Activated B cell treated with CpG ODN at 0.5 μM for 24 hours (primary cell): ENCODE data around the gene SETD1A. TPM values are rescaled to one million over a fixed set of nuclear protein-coding genes. Genes with fewer than 3 reads are reported as not detected.

Experiments
- ATAC-seq: fragments of 200-7000 bp; cut with Tn5 transposase; one replicate; pipeline ENCODE4 v1.10.0; 2021; ENCODE audit warnings: low read depth, mild to moderate bottlenecking, moderate library complexity
- CTCF ChIA-PET: fragments of 350-600 bp; sonication (Branson Sonifier 250); formaldehyde crosslinking; loops from one replicate; lab custom pipeline; 2021; ENCODE audit warnings: antibody characterized with exemption; lab: Charles Lee
- POLR2A ChIA-PET: fragments of 350-600 bp; sonication (Branson Sonifier 250); formaldehyde crosslinking; loops from one replicate; lab custom pipeline; 2021; ENCODE audit warnings: antibody characterized with exemption; lab: Charles Lee
- DNase-seq: peaks from one replicate; pipeline ENCODE4 v3.0.0; 2022
- H3K27ac Mint-ChIP-seq: one replicate; pipeline ENCODE4 v1.8.0; 2020; ENCODE audit warnings: mixed read lengths
- H3K27me3 Mint-ChIP-seq: one replicate; pipeline ENCODE4 v1.8.0; 2021; ENCODE audit warnings: mixed read lengths
- H3K36me3 Mint-ChIP-seq: one replicate; pipeline ENCODE4 v1.8.0; 2021; ENCODE audit warnings: low read depth, mixed read lengths
- H3K4me1 Mint-ChIP-seq: one replicate; pipeline ENCODE4 v1.8.0; 2021; ENCODE audit warnings: mixed read lengths
- H3K4me3 Mint-ChIP-seq: one replicate; pipeline ENCODE4 v1.8.0; 2020; ENCODE audit warnings: mild to moderate bottlenecking, mixed read lengths
- H3K9me3 Mint-ChIP-seq: one replicate; pipeline ENCODE4 v1.8.0; 2020; ENCODE audit warnings: mixed read lengths
- intact Hi-C: fragments of 100-400 bp; cut with micrococcal nuclease; formaldehyde crosslinking; loops from one replicate; pipeline ENCODE4 v1.15.1; 2024
- total RNA-seq: library from RNA; stranded (reverse); gene quantifications from 2 replicates; pipeline ENCODE4 v1.2.3, GENCODE V29; 2022
- TF ChIP-seq, protein P1 (sequence below): fragments of 200-600 bp; IDR thresholded peaks from one replicate; pipeline ENCODE4 v1.8.0; 2022; ENCODE audit warnings: antibody characterized with exemption, mild to moderate bottlenecking

Gene SETD1A
- total RNA-seq, 1 donor from 2014 or later, result 32.8 TPM

- CTCF ChIA-PET, result no interaction called here
- Mint-ChIP-seq H3K27ac (no peak overlapping the region), H3K4me1 (peaks cover 12% of the 10 kb centered on the region), H3K27me3 (no peaks in the 10 kb centered on the region), H3K36me3 (no peaks in the 10 kb centered on the region), H3K9me3 (no peaks in the 10 kb centered on the region), H3K4me3 (no peak overlapping the region)
- POLR2A ChIA-PET, result no interaction called here
- intact Hi-C loops, result no loop called here
- DNase-seq, result no peak
- TF ChIP-seq, protein P1, sequence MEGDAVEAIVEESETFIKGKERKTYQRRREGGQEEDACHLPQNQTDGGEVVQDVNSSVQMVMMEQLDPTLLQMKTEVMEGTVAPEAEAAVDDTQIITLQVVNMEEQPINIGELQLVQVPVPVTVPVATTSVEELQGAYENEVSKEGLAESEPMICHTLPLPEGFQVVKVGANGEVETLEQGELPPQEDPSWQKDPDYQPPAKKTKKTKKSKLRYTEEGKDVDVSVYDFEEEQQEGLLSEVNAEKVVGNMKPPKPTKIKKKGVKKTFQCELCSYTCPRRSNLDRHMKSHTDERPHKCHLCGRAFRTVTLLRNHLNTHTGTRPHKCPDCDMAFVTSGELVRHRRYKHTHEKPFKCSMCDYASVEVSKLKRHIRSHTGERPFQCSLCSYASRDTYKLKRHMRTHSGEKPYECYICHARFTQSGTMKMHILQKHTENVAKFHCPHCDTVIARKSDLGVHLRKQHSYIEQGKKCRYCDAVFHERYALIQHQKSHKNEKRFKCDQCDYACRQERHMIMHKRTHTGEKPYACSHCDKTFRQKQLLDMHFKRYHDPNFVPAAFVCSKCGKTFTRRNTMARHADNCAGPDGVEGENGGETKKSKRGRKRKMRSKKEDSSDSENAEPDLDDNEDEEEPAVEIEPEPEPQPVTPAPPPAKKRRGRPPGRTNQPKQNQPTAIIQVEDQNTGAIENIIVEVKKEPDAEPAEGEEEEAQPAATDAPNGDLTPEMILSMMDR, result no peak
- no peak for ATAC-seq
These were observed 34.8 kb downstream of the SETD1A start for GRCh38 chr16:30992276-30992780.

DNA sequence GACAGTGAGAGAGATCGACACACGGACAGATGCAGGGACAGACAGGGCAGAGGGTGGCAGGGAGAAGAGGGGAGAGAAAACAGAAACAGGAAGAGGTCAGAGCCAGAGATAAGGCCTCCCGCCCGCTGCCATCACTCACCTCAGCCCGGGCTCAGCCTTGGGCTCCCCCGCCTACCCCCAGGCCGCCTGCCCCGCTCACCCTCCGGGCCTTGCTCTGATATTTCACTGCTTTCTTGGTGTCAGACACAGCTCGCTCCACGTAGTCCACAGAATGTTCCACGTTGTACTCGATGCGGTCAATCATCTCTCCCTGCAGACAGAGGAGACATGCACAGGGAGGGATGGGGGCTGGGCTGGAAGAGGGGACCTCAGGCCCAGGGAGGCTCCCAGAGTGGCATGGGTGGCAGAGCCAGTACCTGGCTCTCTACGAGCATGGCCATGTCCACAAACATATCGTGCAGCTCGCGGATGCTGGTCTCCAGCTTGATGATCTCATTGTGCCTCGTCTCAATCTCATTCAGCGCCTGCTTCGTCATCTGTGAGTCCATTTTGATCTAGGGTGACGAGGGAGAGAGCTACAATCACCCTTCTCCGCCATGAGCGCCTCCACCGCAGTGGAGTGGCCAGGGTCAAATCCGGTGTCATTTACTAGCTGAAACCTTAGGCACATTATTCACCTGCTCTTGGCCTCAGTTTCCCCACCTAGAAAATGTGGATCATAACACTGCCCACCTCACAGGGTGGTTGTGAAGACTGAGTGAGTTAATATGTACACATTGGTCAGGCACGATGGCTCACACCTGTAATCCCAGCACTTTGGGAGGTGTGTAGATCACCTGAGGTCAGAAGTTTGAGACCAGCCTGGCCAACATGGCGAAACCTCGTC lies 35.6 kb downstream of the SETD1A start:
- Mint-ChIP-seq H3K27me3 (no peaks in the 10 kb centered on the region), H3K4me3 (no peak overlapping the region), H3K9me3 (no peaks in the 10 kb centered on the region), H3K27ac (no peak overlapping the region), H3K36me3 (no peaks in the 10 kb centered on the region), H3K4me1 (peaks cover 12% of the 10 kb centered on the region)
- ChIA-PET CTCF (interaction anchor here (0.5 to 4.8 kb wide), 2 partner anchors 9 to 868 kb away, joined by 3 to 18 read pairs; partner anchors contain the start of gene HSD3B7), POLR2A (no interaction called here)
- TF ChIP-seq, protein P1, result no peak
- ATAC-seq (no peak), DNase-seq (no peak)
- intact Hi-C loops, result no loop called here

GRCh38 chr16:30995927-30996323 lies 38.4 kb downstream of the SETD1A start:
- DNase-seq, result no peak
- Mint-ChIP-seq H3K4me3 (peak overlapping the region; percentile 87), H3K4me1 (peaks cover 12% of the 10 kb centered on the region), H3K27ac (peak overlapping the region; percentile 68), H3K36me3 (no peaks in the 10 kb centered on the region), H3K27me3 (no peaks in the 10 kb centered on the region), H3K9me3 (no peaks in the 10 kb centered on the region)
- POLR2A ChIA-PET, result interaction anchor here (0.7 to 2.1 kb wide), 6 partner anchors 11 to 223 kb away, joined by 3 to 13 read pairs (median 4); partner anchors contain the start of genes KAT8, ZNF646 and ZNF668
- intact Hi-C loops, result loop anchor here (2.0 kb wide), 1 partner anchor 99 kb away; the partner anchor contains the start of gene VKORC1
- TF ChIP-seq, protein P1, result no peak
- ATAC-seq, result no peak
- CTCF ChIA-PET, result interaction anchor here (4.8 kb wide), 1 partner anchor 12 kb away, joined by 18 read pairs; the partner anchor contains the start of gene HSD3B7

- DNase-seq, result no peak
- TF ChIP-seq, protein P1, result no peak
- peaks cover 12% of the 10 kb centered on the region for H3K4me1 Mint-ChIP-seq
- no peaks in the 10 kb centered on the region for H3K27me3 Mint-ChIP-seq
- intact Hi-C loops, result loop anchor here (2.0 kb wide), 1 partner anchor 98 kb away; the partner anchor contains the start of gene VKORC1
- no peaks in the 10 kb centered on the region for H3K9me3 Mint-ChIP-seq
- H3K27ac Mint-ChIP-seq, result peak overlapping the region; percentile 76
- H3K4me3 Mint-ChIP-seq, result peak overlapping the region; percentile 87
- ATAC-seq, result no peak
- no peaks in the 10 kb centered on the region for H3K36me3 Mint-ChIP-seq
- CTCF ChIA-PET, result interaction anchor here (4.8 kb wide), 1 partner anchor 12 kb away, joined by 18 read pairs; the partner anchor contains the start of gene HSD3B7
- POLR2A ChIA-PET, result interaction anchor here (0.7 to 2.1 kb wide), 9 partner anchors 12 to 877 kb away, joined by 3 to 13 read pairs (median 4); partner anchors contain the start of genes KAT8, ZNF267, ZNF646 and ZNF668
These were observed 38.9 kb downstream of the SETD1A start for GRCh38 chr16:30996324-30996984.
